Measurements from ENCODE around the gene SLX4. TPM values are rescaled to one million over a fixed set of nuclear protein-coding genes. Genes with fewer than 3 reads are reported as not detected.
"Not testable (repeated sequence)": the region's sequence is repeated elsewhere in the genome, so short reads cannot be mapped to it uniquely, and the experiment has no call there.

The SLX4 gene
- total RNA-seq, 1 donor from 2014 or later, result 5.8 TPM

- peak; percentile 59 for DNase-seq (ENCODE audit: low spot score)
Observed at GRCh38 chr16:3642397-3643094, 31.1 kb upstream of the SLX4 start.

DNA sequence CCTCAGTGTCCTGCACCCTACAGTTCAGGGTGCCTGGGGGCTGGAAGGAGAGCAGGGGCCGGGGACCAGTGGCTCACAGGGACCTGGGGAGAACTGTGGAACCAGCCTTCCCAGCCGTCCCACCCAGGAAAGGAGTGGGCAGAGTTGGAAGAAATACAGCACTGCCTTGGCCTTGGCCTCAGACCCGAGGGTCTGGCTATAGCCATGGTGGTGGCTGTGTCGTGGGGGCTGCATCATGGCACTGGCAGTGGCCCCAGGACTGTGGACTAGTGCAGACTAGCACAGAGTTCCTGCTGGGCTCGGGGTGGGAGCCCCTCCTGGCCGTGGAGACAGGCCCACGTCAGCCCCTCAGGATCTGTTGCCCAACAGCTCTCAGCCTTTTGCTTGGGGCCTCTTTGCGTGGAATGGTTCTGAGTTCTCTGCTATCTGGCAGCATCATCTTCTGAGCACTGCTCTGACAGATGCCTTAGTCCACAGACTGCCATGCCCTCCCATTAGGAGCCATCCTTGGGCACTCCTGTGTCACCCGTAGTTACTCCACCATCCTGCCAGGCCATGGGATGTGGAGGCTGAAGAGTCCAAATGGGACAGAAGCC is 30.5 kb upstream of the SLX4 start:
- DNase-seq (ENCODE audit: low spot score), result no peak

DNA sequence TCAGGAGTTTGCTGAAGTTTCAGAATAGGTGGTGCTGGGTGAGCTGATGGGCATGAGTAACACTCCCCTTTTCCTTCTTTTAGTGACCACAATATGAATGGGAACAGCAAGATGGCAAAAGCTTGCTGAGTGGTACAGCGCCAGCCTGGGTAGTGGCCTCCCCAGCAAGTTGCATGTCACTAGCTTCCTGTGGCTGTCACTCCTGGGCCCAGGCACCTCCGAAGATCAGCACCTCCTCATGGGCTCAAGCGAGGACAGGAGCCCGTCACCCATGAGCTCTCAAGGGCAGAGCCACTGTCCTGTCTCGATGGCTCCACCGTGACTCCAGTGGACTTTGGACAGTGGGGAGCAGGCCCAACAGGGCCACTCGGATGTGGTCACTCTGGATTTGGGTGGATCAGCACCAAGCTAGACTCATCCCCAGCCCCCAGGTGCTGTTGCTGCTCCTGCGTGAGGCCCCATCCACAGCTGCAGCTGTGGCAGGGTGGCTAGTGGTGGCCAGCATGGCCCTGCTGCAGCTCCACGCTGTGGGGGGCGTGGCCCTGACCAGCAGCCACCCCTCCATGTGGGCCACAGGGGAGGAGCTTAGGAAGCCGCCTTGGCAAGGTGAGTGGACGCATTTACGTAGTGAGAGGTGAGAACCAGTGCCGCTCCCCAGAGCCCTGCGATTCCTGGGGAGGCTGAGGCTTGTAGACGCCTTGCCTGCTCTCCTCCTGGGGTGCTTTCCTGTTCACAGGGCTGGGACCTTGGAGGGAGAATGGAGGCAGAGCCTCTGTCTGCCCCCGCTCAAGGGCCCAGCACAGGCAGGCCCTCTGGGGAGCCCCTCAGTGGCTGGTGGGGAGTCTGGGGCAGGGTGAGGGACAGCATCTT is 29.5 kb upstream of the SLX4 start:
- peak; percentile 26 for DNase-seq (ENCODE audit: low spot score)

DNA sequence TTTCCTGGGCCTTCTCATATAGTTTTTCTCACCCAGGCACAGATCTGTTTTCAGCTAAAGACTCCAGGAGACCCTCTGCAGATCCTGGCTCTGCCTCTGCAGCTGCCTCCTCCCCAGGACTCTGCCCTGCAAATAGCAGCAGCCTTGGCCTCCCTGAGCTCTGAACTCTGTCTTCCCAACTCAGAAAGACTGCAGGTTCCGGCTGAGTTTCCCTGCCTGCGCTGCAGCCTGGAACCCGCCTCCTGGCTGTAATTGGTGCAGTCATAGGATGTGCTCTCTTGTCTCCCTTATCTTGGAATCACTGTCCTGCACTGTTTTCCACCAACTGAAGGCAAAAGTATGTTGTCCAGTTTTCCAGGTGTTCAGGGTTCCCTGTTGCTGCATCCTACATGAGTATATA is 28.8 kb upstream of the SLX4 start:
- no peak for DNase-seq (ENCODE audit: low spot score)

- DNase-seq (ENCODE audit: low spot score), result no peak
Observed at GRCh38 chr16:3638916-3639644, 27.7 kb upstream of the SLX4 start.

- no peak for DNase-seq (ENCODE audit: low spot score)
Observed at GRCh38 chr16:3637371-3637923, 26.0 kb upstream of the SLX4 start.

DNA sequence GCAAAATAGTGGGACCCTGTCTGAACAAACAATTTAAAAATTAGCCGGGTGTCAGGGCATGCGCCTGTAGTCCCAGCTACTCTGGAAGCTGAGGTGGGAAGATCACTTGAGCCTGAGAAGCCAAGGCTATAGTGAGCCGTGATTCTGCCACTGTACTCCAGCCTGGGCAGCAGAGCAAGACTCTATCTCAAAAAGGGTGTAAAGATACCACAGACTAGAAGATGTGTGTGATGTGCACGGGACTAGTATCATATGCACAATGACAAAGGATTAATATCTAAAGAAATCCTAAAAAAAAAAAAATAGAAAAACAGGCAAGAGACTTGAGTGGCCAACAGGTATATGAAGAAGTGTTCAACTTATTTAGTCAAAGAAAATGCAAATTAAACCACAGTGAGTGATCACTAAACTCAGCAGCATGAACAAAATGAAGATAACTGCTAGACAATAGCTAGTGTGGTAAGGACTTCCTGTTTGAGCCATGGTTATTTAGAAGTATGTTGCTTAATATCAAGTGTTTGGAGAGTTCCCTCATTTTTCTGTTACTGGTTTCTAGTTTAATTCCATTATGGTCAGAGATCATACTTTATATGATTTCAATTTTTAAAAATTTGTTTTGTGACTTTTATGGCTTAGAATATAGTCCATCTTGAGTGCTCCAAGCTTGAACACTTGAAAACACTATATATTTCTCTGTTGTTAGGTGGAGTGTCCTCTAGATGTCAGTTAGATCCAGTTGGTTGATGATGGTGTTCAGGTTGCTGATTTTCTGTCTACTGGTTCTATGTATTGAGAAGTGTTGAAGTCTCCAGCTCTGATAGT is 14.7 kb upstream of the SLX4 start:
- no peak for DNase-seq (ENCODE audit: low spot score)

GRCh38 chr16:3625331-3625730 is 13.9 kb upstream of the SLX4 start:
- DNase-seq (ENCODE audit: low spot score), result no peak

GRCh38 chr16:3623642-3624041 is 12.2 kb upstream of the SLX4 start:
- DNase-seq (ENCODE audit: low spot score), result no peak

DNA sequence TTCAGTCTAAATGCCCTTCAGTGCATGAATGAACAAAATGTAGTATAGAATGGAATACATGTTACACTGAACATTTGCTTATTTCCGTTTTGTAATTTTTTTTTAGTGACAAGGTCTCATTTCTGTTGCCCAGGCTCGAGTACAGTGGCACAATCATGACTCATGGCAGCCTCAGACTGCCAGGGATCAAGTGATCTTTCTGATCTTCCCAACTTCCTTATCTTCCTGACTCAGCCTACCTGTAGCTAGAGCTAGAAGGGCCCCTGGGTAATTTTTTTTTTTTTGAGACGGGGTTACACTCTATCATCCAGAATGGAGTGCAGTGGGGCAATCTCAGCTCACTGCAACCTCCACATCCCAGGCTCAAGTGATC is 7.3 kb upstream of the SLX4 start:
- DNase-seq (ENCODE audit: low spot score), result peak; percentile 35

DNA sequence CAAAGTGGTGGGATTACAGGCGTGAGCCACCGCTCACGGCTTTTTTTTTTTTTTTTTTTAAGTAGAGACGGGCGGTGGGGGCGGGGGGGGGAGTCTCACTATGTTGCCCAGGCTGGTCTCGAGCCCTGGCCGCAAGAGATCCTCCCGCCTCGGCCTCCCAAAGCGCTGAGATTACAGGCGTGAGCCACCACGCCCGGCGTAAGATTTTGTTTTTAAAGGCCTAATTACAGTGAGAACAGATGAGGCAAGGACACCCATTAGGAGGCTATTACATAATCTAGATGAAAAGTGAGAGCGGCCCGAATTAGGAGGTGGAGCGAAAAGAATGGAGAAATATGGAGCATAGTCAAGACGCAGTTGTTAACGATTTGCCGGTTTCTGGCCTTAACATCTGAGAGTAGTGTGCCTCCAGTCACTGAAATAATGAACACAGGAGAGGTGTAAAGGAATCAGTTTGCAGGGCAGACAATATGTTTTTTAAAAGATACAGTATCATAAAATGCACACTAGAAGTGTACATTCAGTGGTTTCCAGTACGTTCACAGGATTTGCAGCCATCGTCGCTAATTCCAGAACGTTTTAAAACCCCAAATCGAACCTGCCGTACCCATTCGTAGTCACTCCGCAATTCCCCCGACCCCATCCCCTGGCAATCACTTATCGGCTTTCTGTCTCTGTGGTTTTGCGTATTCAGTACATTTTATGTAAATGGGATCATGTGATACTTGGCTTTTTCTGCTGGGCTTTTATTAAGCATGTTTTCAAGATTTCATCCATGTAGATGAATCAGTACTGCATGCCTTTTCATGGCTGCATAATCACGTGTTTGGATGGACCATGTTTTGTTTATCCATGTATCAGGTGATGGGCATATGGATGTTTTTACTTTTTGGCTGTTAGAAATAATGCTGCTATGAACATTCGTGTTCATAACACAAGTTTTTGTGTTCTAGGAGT is 1.4 kb upstream of the SLX4 start:
- peak; percentile 32 for DNase-seq (ENCODE audit: low spot score)

DNA sequence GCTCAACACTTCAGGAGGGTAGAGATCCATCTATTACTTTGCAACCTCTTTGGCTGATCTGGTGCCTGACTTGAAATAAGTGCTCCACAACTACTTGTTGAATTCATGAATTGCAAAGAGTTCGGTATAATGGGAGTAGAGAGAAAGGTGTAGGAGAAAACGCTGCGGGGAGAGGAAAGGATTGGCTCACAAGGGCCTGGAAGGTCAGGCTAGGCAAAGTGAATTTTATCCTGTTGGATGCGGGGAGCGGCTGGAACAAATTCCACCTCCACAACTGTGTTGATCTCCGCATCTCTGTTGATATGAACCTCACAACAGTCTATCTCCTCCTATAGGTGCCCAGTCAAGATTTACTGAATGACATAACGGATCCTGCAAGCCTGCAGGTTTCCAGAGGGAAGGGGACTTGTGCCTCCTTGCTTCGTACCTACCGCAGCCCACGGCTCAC is 684 bp downstream of the SLX4 start:
- no peak for DNase-seq (ENCODE audit: low spot score)

- DNase-seq (ENCODE audit: low spot score), result no peak
Observed at GRCh38 chr16:3609895-3610697, 1.3 kb downstream of the SLX4 start.

DNA sequence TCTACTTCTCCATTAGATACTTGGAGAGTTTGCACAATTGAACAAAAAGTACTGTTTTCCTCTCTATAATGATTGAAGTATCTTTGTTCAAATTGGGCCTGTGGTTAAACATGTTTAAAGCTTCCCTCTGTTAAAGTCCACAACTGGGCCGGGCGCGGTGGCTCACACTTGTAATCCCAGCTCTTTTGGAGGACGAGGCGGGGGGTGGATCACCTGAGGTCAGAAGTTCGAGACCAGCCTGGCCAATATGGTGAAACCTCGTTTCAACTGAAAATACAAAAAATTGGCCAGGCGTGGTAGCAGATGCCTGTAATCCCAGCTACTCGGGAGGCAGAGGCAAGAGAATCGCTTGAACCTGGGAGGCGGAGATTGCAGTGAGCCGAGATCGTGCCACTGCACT is 2.4 kb downstream of the SLX4 start:
- DNase-seq (ENCODE audit: low spot score), result not testable (repeated sequence)

- no peak for DNase-seq (ENCODE audit: low spot score)
Observed at GRCh38 chr16:3608069-3608468, 3.3 kb downstream of the SLX4 start.

GRCh38 chr16:3607634-3608033 is 3.8 kb downstream of the SLX4 start:
- DNase-seq (ENCODE audit: low spot score), result no peak

GRCh38 chr16:3607161-3607560 is 4.2 kb downstream of the SLX4 start:
- no peak for DNase-seq (ENCODE audit: low spot score)

DNA sequence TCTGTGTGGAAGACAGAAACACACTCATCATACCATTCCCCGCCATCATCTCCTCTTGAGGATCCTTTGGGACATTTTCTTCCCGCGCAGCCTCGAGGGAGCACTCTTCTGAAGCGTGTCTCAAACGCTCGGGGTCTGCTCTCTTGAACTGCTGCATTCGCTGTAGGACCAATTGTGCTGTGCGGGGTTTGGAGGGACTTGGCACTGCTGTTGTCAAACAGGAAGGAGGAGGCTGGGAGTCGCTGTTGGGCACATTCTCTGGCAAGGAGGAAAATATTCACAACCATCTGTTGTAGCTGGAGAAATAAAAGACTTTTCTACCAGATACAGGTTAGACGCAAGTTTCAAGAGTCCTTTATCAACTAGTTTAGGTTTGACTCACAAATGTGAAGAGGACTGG is 5.0 kb downstream of the SLX4 start:
- DNase-seq (ENCODE audit: low spot score), result no peak

DNA sequence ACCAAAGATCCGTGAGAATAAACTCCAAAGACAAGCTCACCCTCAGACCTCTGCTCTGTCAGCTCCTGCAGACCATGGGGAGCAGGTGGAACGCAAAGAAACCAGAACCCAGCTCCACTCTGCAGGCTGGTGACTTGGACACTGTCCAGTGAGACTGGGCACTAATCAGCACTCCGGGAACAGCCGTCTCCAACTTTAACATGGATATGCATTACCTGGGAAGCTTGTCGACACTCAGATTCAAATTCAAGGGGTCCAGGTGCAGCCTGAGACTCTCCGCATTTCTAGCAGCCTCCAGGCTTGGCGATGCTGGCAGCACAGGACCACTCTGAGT is 9.1 kb downstream of the SLX4 start:
- DNase-seq (ENCODE audit: low spot score), result no peak

Measured in ureter (tissue), 1 donor.